SK-N-SH (cell line): ENCODE results near the gene GRIN2C. TPM values are rescaled to one million over a fixed set of nuclear protein-coding genes. Genes with fewer than 3 reads are reported as not detected.

Experiments used
- CTCF ChIA-PET: fragments of 300-600, 350-600 bp; formaldehyde crosslinking; extraction: SDS; loops from one replicate; lab custom pipeline; 2021; lab: Yijun Ruan, JAX
- POLR2A ChIA-PET: fragments of 350-600 bp; sonication (Branson Sonifier 250); formaldehyde crosslinking; extraction: SDS; loops from one replicate; lab custom pipeline; 2020; ENCODE audit warnings: antibody characterized with exemption, inconsistent platforms; lab: Yijun Ruan, JAX
- DNase-seq: peaks from one replicate; pipeline ENCODE4 v3.0.0; 2012
- H2AFZ ChIP-seq: fragments of 200-600 bp; sonication (generic); 2 replicates; pipeline ENCODE4 v1.8.1; 2016; ENCODE audit warnings: antibody characterized with exemption, mild to moderate bottlenecking, low read depth
- H3F3A ChIP-seq: fragments of 200-600 bp; sonication (generic); replicated peaks from 2 replicates; pipeline ENCODE3; 2016; ENCODE audit warnings: antibody characterized with exemption, mild to moderate bottlenecking; ENCODE audit not compliant: insufficient read depth
- H3K27ac ChIP-seq, 2 experiments: fragments of 200-500 bp in 1 of 2; fragments of 200-600 bp in 1 of 2; sonication (Bioruptor generic) in 1 of 2; sonication (generic), shearing (Covaris generic) in 1 of 2; 2 replicates each; pipeline versions ENCODE4 v1.5.1 to v1.6.1; 2014 to 2016; ENCODE audit warnings: low read depth in 2 of 2, inconsistent platforms in 1 of 2, low read length in 1 of 2, mild to moderate bottlenecking in 1 of 2, mixed read lengths in 1 of 2
- H3K27me3 ChIP-seq: fragments of 200-600 bp; sonication (generic), shearing (Covaris generic); 2 replicates; pipeline ENCODE4 v1.6.1; 2016; ENCODE audit warnings: mixed run types; ENCODE audit not compliant: insufficient read depth
- H3K36me3 ChIP-seq, 2 experiments: fragments of 200-500 bp in 1 of 2; fragments of 200-600 bp in 1 of 2; sonication (Bioruptor generic) in 1 of 2; sonication (generic) in 1 of 2; replicated peaks in 1 of 2; 2 replicates each; pipeline versions ENCODE3 to v1.5.1; 2014 to 2016; ENCODE audit warnings: low read length in 1 of 2, mild to moderate bottlenecking in 1 of 2; ENCODE audit not compliant: insufficient read depth in 2 of 2, control insufficient read depth in 1 of 2
- H3K4me1 ChIP-seq, 2 experiments: fragments of 200-500 bp in 1 of 2; fragments of 200-600 bp in 1 of 2; sonication (Bioruptor generic) in 1 of 2; sonication (generic), shearing (Covaris generic) in 1 of 2; 2 replicates each; pipeline versions ENCODE4 v1.5.1 to v1.6.1; 2014 to 2016; ENCODE audit warnings: low read depth in 1 of 2, low read length in 1 of 2, mixed run types in 1 of 2; ENCODE audit not compliant: insufficient read depth in 2 of 2, control insufficient read depth in 1 of 2
- H3K4me2 ChIP-seq: fragments of 200-600 bp; sonication (generic), shearing (Covaris generic); 2 replicates; pipeline ENCODE4 v1.6.1; 2017; ENCODE audit warnings: mixed run types
- H3K4me3 ChIP-seq, 2 experiments: fragments of 200-500 bp in 1 of 2; fragments of 200-600 bp in 1 of 2; sonication (Bioruptor generic) in 1 of 2; sonication (generic), shearing (Covaris generic) in 1 of 2; 2 replicates each; pipeline versions ENCODE4 v1.5.1 to v1.8.1; 2014 to 2016; ENCODE audit warnings: low read depth in 2 of 2, inconsistent platforms in 1 of 2, low read length in 1 of 2, mild to moderate bottlenecking in 1 of 2, mixed read lengths in 1 of 2, moderate library complexity in 1 of 2
- H3K79me2 ChIP-seq: fragments of 200-600 bp; sonication (generic); 2 replicates; pipeline ENCODE4 v1.8.1; 2017; ENCODE audit warnings: mild to moderate bottlenecking; ENCODE audit not compliant: insufficient read depth
- H3K9ac ChIP-seq: fragments of 200-600 bp; sonication (generic); 2 replicates; pipeline ENCODE4 v1.6.1; 2017; ENCODE audit warnings: mixed run types
- H3K9me2 ChIP-seq: fragments of 200-600 bp; sonication (generic); 2 replicates; pipeline ENCODE4 v1.6.1; 2017; ENCODE audit warnings: mixed run types
- H3K9me3 ChIP-seq: fragments of 200-600 bp; sonication (generic); 2 replicates; pipeline ENCODE4 v1.6.1; 2017; ENCODE audit warnings: mixed run types, mild to moderate bottlenecking, moderate library complexity
- H4K20me1 ChIP-seq: fragments of 200-600 bp; sonication (generic); 2 replicates; pipeline ENCODE4 v1.6.1; 2017; ENCODE audit warnings: mild to moderate bottlenecking, mixed run types; ENCODE audit not compliant: insufficient read depth
- EZH2phosphoT487 ChIP-seq: fragments of 200-600 bp; sonication (generic); IDR thresholded peaks from 2 replicates; pipeline ENCODE4 v1.6.1; 2017; ENCODE audit warnings: low read depth, mixed run types, mild to moderate bottlenecking, antibody characterized with exemption, moderate library complexity, borderline replicate concordance
- RFX5 ChIP-seq: IDR thresholded peaks from 2 replicates; pipeline ENCODE4 v1.6.1; 2012; ENCODE audit warnings: mild to moderate bottlenecking, improper control_type of control experiment, low read length
- SIN3A ChIP-seq: IDR thresholded peaks from 2 replicates; pipeline ENCODE4 v1.6.1; 2012; ENCODE audit warnings: low read depth, mild to moderate bottlenecking, low read length, moderate library complexity, borderline replicate concordance
- SMC3 ChIP-seq: IDR thresholded peaks from 2 replicates; pipeline ENCODE4 v1.6.1; 2012; ENCODE audit warnings: low read depth, low read length, improper control_type of control experiment
- WGBS: methylation state at CpG from one replicate; pipeline ENCODE4 v1.1.6; 2017; ENCODE audit warnings: low lambda C conversion rate; 5-methylcytosine and 5-hydroxymethylcytosine counted together
- polyA plus RNA-seq, 3 experiments: library from polyadenylated mRNA; depleted of rRNA; stranded (reverse); fragments of >200 nt; gene quantifications; 2 replicates each; pipeline ENCODE4 v1.2.3, GENCODE V29; 2012
- TF ChIP-seq, protein P1 (sequence below): fragments of 200-600 bp; sonication (generic); IDR thresholded peaks from 2 replicates; pipeline ENCODE4 v1.6.1; 2017; ENCODE audit warnings: antibody characterized with exemption, mild to moderate bottlenecking, moderate library complexity
- TF ChIP-seq, protein P2 (sequence below): fragments of 150-350 bp; IDR thresholded peaks from 2 replicates; pipeline ENCODE4 v1.6.1; 2016; ENCODE audit warnings: mild to moderate bottlenecking, low read depth, low read length
- TF ChIP-seq, protein P3 (sequence below): IDR thresholded peaks from 2 replicates; pipeline ENCODE4 v1.6.1; 2012; ENCODE audit warnings: mild to moderate bottlenecking, low read depth, low read length, moderate library complexity

Gene GRIN2C
- polyA plus RNA-seq, 1 of the 3 experiments (the other 2 are of a cell fraction) = 0.39 TPM

DNA sequence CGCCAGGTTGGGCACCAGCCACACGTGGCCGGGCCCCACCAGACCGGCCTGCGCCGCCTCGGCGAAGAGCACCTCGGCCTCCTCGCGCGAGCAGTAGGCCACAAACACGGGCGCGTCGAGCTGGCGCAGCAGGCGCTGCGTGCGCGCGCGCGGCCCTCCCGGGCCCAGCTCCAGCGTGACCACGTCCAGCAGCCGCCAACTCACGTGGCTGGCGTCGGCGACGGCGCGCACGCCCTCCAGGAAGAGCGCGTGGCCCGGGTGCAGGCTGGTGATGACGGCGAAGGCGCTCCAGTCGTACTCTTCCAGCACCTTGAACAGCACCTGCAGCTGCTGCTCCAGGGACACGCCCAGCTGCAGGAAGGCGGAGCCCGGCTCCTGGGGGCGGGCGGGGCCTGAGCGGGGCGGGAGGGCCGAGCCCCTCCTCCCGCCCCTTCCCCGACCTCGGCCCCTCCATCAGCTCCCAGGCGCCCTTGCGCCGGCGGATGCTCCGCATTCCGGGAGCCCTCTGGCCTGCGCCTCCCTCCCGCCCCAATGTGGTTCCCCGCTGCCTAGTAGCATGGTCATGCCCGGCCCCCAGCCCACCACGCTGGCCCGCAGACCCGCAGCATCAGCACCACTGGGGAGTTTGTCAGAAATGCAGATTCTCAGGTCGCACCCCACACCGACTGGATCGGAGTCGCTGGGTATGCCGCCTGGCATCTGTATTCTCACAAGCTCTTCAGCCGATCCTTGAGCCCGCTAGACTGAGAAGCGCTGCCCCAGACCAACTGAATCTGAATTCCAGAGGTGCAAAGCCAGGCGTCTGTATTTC, 7.2 kb downstream of the GRIN2C start:
- Histone ChIP-seq H3K9me2 (no peaks in the 10 kb centered on the region), H3K4me2 (no peak overlapping the region), H3K79me2 (no peaks in the 10 kb centered on the region), H3K9ac (no peak overlapping the region)
- peak; percentile 81 for DNase-seq
- 37% methylated on average over 26 of the region's 76 CpGs for WGBS
- CTCF ChIA-PET = interaction anchor here (47.7 to 98.1 kb wide), 2 partner anchors 7 to 35 kb away, joined by 3869 read pairs; partner anchors contain the start of genes FDXR, GRIN2C and NAT9
- no peak for TF ChIP-seq SIN3A
- TF ChIP-seq, protein P1, sequence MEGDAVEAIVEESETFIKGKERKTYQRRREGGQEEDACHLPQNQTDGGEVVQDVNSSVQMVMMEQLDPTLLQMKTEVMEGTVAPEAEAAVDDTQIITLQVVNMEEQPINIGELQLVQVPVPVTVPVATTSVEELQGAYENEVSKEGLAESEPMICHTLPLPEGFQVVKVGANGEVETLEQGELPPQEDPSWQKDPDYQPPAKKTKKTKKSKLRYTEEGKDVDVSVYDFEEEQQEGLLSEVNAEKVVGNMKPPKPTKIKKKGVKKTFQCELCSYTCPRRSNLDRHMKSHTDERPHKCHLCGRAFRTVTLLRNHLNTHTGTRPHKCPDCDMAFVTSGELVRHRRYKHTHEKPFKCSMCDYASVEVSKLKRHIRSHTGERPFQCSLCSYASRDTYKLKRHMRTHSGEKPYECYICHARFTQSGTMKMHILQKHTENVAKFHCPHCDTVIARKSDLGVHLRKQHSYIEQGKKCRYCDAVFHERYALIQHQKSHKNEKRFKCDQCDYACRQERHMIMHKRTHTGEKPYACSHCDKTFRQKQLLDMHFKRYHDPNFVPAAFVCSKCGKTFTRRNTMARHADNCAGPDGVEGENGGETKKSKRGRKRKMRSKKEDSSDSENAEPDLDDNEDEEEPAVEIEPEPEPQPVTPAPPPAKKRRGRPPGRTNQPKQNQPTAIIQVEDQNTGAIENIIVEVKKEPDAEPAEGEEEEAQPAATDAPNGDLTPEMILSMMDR = no peak
- TF ChIP-seq, protein P2, sequence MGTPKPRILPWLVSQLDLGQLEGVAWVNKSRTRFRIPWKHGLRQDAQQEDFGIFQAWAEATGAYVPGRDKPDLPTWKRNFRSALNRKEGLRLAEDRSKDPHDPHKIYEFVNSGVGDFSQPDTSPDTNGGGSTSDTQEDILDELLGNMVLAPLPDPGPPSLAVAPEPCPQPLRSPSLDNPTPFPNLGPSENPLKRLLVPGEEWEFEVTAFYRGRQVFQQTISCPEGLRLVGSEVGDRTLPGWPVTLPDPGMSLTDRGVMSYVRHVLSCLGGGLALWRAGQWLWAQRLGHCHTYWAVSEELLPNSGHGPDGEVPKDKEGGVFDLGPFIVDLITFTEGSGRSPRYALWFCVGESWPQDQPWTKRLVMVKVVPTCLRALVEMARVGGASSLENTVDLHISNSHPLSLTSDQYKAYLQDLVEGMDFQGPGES = no peak
- no peak for TF ChIP-seq SMC3
- TF ChIP-seq EZH2phosphoT487 = no peak
- TF ChIP-seq RFX5 = no peak
- TF ChIP-seq, protein P3, sequence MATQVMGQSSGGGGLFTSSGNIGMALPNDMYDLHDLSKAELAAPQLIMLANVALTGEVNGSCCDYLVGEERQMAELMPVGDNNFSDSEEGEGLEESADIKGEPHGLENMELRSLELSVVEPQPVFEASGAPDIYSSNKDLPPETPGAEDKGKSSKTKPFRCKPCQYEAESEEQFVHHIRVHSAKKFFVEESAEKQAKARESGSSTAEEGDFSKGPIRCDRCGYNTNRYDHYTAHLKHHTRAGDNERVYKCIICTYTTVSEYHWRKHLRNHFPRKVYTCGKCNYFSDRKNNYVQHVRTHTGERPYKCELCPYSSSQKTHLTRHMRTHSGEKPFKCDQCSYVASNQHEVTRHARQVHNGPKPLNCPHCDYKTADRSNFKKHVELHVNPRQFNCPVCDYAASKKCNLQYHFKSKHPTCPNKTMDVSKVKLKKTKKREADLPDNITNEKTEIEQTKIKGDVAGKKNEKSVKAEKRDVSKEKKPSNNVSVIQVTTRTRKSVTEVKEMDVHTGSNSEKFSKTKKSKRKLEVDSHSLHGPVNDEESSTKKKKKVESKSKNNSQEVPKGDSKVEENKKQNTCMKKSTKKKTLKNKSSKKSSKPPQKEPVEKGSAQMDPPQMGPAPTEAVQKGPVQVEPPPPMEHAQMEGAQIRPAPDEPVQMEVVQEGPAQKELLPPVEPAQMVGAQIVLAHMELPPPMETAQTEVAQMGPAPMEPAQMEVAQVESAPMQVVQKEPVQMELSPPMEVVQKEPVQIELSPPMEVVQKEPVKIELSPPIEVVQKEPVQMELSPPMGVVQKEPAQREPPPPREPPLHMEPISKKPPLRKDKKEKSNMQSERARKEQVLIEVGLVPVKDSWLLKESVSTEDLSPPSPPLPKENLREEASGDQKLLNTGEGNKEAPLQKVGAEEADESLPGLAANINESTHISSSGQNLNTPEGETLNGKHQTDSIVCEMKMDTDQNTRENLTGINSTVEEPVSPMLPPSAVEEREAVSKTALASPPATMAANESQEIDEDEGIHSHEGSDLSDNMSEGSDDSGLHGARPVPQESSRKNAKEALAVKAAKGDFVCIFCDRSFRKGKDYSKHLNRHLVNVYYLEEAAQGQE = peak; percentile 81
- TF ChIP-seq, all 33 proteins: peak for 1
- Histone ChIP-seq H3K9me3 (no peaks in the 10 kb centered on the region), H3K36me3 (no peaks in the 10 kb centered on the region), H4K20me1 (no peaks in the 10 kb centered on the region), H3F3A (no peaks in the 10 kb centered on the region), H3K27me3 (peaks cover 43% of the 10 kb centered on the region), H2AFZ (no peak overlapping the region), H3K4me3 (no peak overlapping the region), H3K27ac (no peak overlapping the region), H3K4me1 (no peaks in the 10 kb centered on the region; a peak in 1 of 4 replicates)
- POLR2A ChIA-PET = interaction anchor here (0.6 to 1.2 kb wide), 3 partner anchors 10 to 58 kb away, joined by 3 to 5 read pairs (median 3); partner anchors contain the start of gene FDXR
